ENCODE data around the gene SNED1. TPM values are rescaled to one million over a fixed set of nuclear protein-coding genes. Genes with fewer than 3 reads are reported as not detected.

Gene SNED1
- total RNA-seq, 1 experiment from 2014 or later: 3.2 TPM

- H3K4me1 Mint-ChIP-seq: no peaks in the 10 kb centered on the region
- ChIA-PET POLR2A (no interaction called here), CTCF (interaction anchor here (1.0 to 4.6 kb wide), 4 partner anchors 13 to 214 kb away, joined by 3 to 12 read pairs (median 6); no protein-coding TSS in a partner anchor)
- no peak for ATAC-seq
- H3K36me3 Mint-ChIP-seq: no peaks in the 10 kb centered on the region
- peak; percentile 16 for DNase-seq (ENCODE audit: low spot score)
- TF ChIP-seq ZNF281 (CRISPR knock-in tag; IDR thresholded peaks at IDR 0.05) (no peak), ZNF396 (CRISPR knock-in tag; IDR thresholded peaks at IDR 0.05; ENCODE audit: borderline replicate concordance) (no peak), CREM (CRISPR knock-in tag; IDR thresholded peaks at IDR 0.05) (no peak), NFATC4 (CRISPR knock-in tag; IDR thresholded peaks at IDR 0.05) (no peak), IRF1 (CRISPR knock-in tag; IDR thresholded peaks at IDR 0.05) (no peak), ZMAT4 (CRISPR knock-in tag; IDR thresholded peaks at IDR 0.05) (no peak), ZNF219 (CRISPR knock-in tag; IDR thresholded peaks at IDR 0.05; ENCODE audit: borderline replicate concordance) (no peak), AFF4 (CRISPR knock-in tag; IDR thresholded peaks at IDR 0.05; ENCODE audit: borderline replicate concordance) (no peak), ZNF121 (CRISPR knock-in tag; IDR thresholded peaks at IDR 0.05) (no peak), RELA (CRISPR knock-in tag; IDR thresholded peaks at IDR 0.05; ENCODE audit: borderline replicate concordance) (no peak)
- no peak overlapping the region for H3K4me3 Mint-ChIP-seq
- H3K9me3 Mint-ChIP-seq: no peaks in the 10 kb centered on the region
- no peaks in the 10 kb centered on the region for H3K27me3 Mint-ChIP-seq (ENCODE audit: low read depth)
- no peak overlapping the region for H3K27ac Mint-ChIP-seq
Measured at GRCh38 chr2:241065355-241065803, 67.0 kb downstream of the SNED1 start.

GRCh38 chr2:241066171-241066892, 67.9 kb downstream of the SNED1 start:
- TF ChIP-seq ZNF263 (CRISPR knock-in tag; IDR thresholded peaks at IDR 0.05; ENCODE audit: low read depth): no peak
- TF ChIP-seq NR3C1 (CRISPR knock-in tag; conservative IDR thresholded peaks at IDR 0.05; ENCODE audit: low read depth): no peak
- no peak for TF ChIP-seq IRF2 (CRISPR knock-in tag; IDR thresholded peaks at IDR 0.05; ENCODE audit: borderline replicate concordance, low read depth)
- TF ChIP-seq USF1 (CRISPR knock-in tag; IDR thresholded peaks at IDR 0.05): no peak
- TF ChIP-seq TEAD4 (CRISPR knock-in tag; IDR thresholded peaks at IDR 0.05): no peak
- no peak for TF ChIP-seq FOXJ3 (CRISPR knock-in tag; IDR thresholded peaks at IDR 0.05; ENCODE audit: borderline replicate concordance)
- no peaks in the 10 kb centered on the region for H3K4me1 Mint-ChIP-seq
- H3K27ac Mint-ChIP-seq: no peak overlapping the region
- no peak for DNase-seq (ENCODE audit: low spot score)
- H3K9me3 Mint-ChIP-seq: no peaks in the 10 kb centered on the region
- ATAC-seq: no peak
- ChIA-PET POLR2A (interaction anchor here (0.9 kb wide), 1 partner anchor 8 kb away, joined by 3 read pairs; no protein-coding TSS in a partner anchor), CTCF (interaction anchor here (1.0 to 4.6 kb wide), 11 partner anchors 11 to 215 kb away, joined by 3 to 20 read pairs (median 5); no protein-coding TSS in a partner anchor)
- H3K27me3 Mint-ChIP-seq (ENCODE audit: low read depth): no peaks in the 10 kb centered on the region
- H3K36me3 Mint-ChIP-seq: no peaks in the 10 kb centered on the region
- H3K4me3 Mint-ChIP-seq: no peak overlapping the region
